DOHH2 (cell line): ENCODE data around the gene CCDC107.

Source experiments
- H3F3A ChIP-seq: fragments of 200-600 bp; sonication (generic), shearing (Covaris generic); 2 replicates; pipeline ENCODE4 v1.6.0; 2016; ENCODE audit warnings: antibody characterized with exemption, mild to moderate bottlenecking; ENCODE audit not compliant: control insufficient read depth, insufficient read depth
- H3K27ac ChIP-seq: fragments of 200-600 bp; sonication (generic); 2 replicates; pipeline ENCODE4 v1.5.1; 2014; ENCODE audit warnings: low read depth, mild to moderate bottlenecking, low read length, moderate library complexity
- H3K27me3 ChIP-seq: fragments of 200-600 bp; sonication (generic); 2 replicates; pipeline ENCODE4 v1.6.1; 2014; ENCODE audit warnings: mild to moderate bottlenecking, low read length, mixed read lengths; ENCODE audit not compliant: control insufficient read depth
- H3K36me3 ChIP-seq: fragments of 200-600 bp; sonication (generic); 2 replicates; pipeline ENCODE4 v1.6.1; 2014; ENCODE audit warnings: mild to moderate bottlenecking, low read length, moderate library complexity, mixed read lengths; ENCODE audit not compliant: control insufficient read depth
- H3K4me1 ChIP-seq: fragments of 200-600 bp; sonication (generic); 2 replicates; pipeline ENCODE4 v1.6.1; 2014; ENCODE audit warnings: mild to moderate bottlenecking, low read length, mixed read lengths; ENCODE audit not compliant: control insufficient read depth
- H3K4me2 ChIP-seq: fragments of 200-600 bp; sonication (generic); 2 replicates; pipeline ENCODE4 v1.6.0; 2014; ENCODE audit warnings: mild to moderate bottlenecking, low read length, moderate library complexity
- H3K4me3 ChIP-seq: fragments of 200-600 bp; sonication (generic); 2 replicates; pipeline ENCODE4 v1.5.1; 2014; ENCODE audit warnings: mild to moderate bottlenecking, low read length, mixed read lengths
- H3K79me2 ChIP-seq: fragments of 200-600 bp; sonication (generic); 2 replicates; pipeline ENCODE4 v1.6.1; 2014; ENCODE audit warnings: mild to moderate bottlenecking, low read length, mixed read lengths; ENCODE audit not compliant: control insufficient read depth
- H3K9me2 ChIP-seq: fragments of 200-600 bp; sonication (generic); replicated peaks from 2 replicates; pipeline ENCODE4 v1.6.1; 2014; ENCODE audit warnings: mild to moderate bottlenecking, low read length, mixed read lengths; ENCODE audit not compliant: control insufficient read depth
- H3K9me3 ChIP-seq: fragments of 200-600 bp; sonication (generic); 2 replicates; pipeline ENCODE4 v1.6.1; 2014; ENCODE audit warnings: antibody characterized with exemption, low read length, mixed read lengths; ENCODE audit not compliant: control insufficient read depth, insufficient read depth
- H4K20me1 ChIP-seq: fragments of 200-600 bp; sonication (generic); 2 replicates; pipeline ENCODE4 v1.6.0; 2014; ENCODE audit warnings: low read depth, mild to moderate bottlenecking, antibody characterized with exemption, low read length, moderate library complexity; ENCODE audit not compliant: control insufficient read depth, insufficient read depth
- CTCF ChIP-seq: fragments of 200-600 bp; sonication (generic); IDR thresholded peaks from one replicate; pipeline ENCODE4 v1.5.1; 2014; ENCODE audit warnings: antibody characterized with exemption, mild to moderate bottlenecking, low read depth, low read length; ENCODE audit not compliant: poor library complexity, severe bottlenecking
- EZH2phosphoT487 ChIP-seq: fragments of 200-600 bp; sonication (generic); IDR thresholded peaks from 2 replicates; pipeline ENCODE4 v1.6.1; 2017; ENCODE audit warnings: borderline replicate concordance, mild to moderate bottlenecking, antibody characterized with exemption, low read length, moderate library complexity, mixed read lengths

Gene CCDC107

GRCh38 chr9:35685506-35685905, 27.4 kb downstream of the CCDC107 start:
- peaks cover 52% of the 10 kb centered on the region for H3K4me1 ChIP-seq
- TF ChIP-seq EZH2phosphoT487: no peak
- no peak for TF ChIP-seq CTCF
- no peaks in the 10 kb centered on the region for H3F3A ChIP-seq
- no peaks in the 10 kb centered on the region for H3K27me3 ChIP-seq
- H3K9me3 ChIP-seq: no peaks in the 10 kb centered on the region
- no peak overlapping the region for H3K4me3 ChIP-seq
- H3K79me2 ChIP-seq: no peaks in the 10 kb centered on the region
- H3K9me2 ChIP-seq: no peaks in the 10 kb centered on the region
- H4K20me1 ChIP-seq: no peaks in the 10 kb centered on the region
- no peaks in the 10 kb centered on the region for H3K36me3 ChIP-seq
- no peak overlapping the region for H3K4me2 ChIP-seq
- H3K27ac ChIP-seq: no peak overlapping the region

GRCh38 chr9:35686222-35687203, 28.4 kb downstream of the CCDC107 start:
- Histone ChIP-seq H3K4me1 (peaks cover 50% of the 10 kb centered on the region), H3K9me3 (no peaks in the 10 kb centered on the region), H3K79me2 (no peaks in the 10 kb centered on the region), H3K9me2 (no peaks in the 10 kb centered on the region), H4K20me1 (no peaks in the 10 kb centered on the region), H3K4me3 (peak overlapping the region; percentile 32), H3K4me2 (peak overlapping the region; percentile 52), H3K27ac (peak overlapping the region; percentile 47), H3F3A (peaks cover 2% of the 10 kb centered on the region; the same call in 1 of the 2 replicates), H3K27me3 (no peaks in the 10 kb centered on the region), H3K36me3 (no peaks in the 10 kb centered on the region)
- TF ChIP-seq CTCF (no peak), EZH2phosphoT487 (no peak)

- H3K9me2 ChIP-seq: no peaks in the 10 kb centered on the region
- peak overlapping the region; percentile 52 for H3K4me2 ChIP-seq
- no peaks in the 10 kb centered on the region for H4K20me1 ChIP-seq
- no peaks in the 10 kb centered on the region for H3K36me3 ChIP-seq
- H3K27ac ChIP-seq: peak overlapping the region; percentile 47
- peak overlapping the region; percentile 32 for H3K4me3 ChIP-seq
- no peaks in the 10 kb centered on the region for H3K9me3 ChIP-seq
- H3F3A ChIP-seq: peaks cover 5% of the 10 kb centered on the region; the same call in 1 of the 2 replicates
- no peaks in the 10 kb centered on the region for H3K27me3 ChIP-seq
- H3K79me2 ChIP-seq: no peaks in the 10 kb centered on the region
- H3K4me1 ChIP-seq: peaks cover 49% of the 10 kb centered on the region
- TF ChIP-seq EZH2phosphoT487 (no peak), CTCF (no peak)
Measured at GRCh38 chr9:35687306-35687705, 29.2 kb downstream of the CCDC107 start.
